Fibroblast of peridontal ligament (primary cell): ENCODE data around the gene RTP1.

Source experiments
- DNase-seq: peaks from one replicate; pipeline ENCODE4 v3.0.0-alpha.2; 2010; ENCODE audit errors: extremely low read depth

RTP1 gene

DNA sequence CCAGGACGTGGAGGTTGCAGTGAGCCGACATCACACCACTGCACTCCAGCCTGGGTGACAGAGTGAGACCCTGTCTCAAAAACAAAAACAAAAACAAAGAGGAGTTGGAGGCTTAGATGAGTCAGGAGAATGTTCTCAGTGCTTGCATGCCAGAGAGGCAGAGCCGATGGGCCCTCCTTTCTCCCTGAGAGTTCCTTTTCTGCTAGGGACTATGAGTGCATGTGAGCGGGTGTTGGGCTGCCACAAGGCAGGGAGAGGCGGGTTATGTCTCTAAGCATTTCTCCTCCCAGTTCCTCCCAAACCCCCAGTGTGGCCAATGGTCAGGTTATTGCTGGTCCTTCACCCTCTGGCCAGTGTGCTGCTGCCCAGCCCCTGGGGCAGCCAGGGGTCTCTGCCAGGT is 45.1 kb downstream of the RTP1 start:
- DNase-seq: no peak

- no peak for DNase-seq
These were observed 45.6 kb downstream of the RTP1 start for GRCh38 chr3:187242900-187243299.

DNA sequence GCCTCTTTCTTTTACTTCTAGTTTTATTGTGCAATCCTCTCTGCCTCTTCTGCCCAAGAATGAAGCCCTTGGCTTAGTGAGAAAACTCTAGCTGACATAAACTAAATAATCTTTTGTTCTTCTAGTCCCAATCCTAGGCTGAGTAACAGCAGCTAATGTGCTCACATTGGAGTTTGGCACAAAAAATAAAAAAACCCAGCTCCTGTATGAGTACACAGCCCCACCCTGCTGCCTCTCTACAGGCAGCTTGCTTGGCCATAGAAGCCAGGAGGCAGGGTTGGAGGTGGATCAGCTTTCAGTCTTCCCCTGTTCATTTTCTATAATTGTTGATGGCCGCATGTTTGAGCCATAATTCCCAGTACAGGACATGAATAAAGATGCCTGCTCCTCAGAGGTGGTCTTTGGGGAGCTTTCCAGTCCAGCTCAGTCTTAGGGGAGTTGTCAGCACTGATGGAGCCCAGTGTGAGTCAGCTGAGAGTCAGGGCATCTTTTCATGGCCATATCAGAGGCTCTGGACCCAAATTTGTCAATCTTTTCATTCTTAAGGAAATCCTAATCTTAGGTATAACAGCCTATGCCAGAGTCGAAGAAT is 46.7 kb downstream of the RTP1 start:
- peak; percentile 83 for DNase-seq

DNA sequence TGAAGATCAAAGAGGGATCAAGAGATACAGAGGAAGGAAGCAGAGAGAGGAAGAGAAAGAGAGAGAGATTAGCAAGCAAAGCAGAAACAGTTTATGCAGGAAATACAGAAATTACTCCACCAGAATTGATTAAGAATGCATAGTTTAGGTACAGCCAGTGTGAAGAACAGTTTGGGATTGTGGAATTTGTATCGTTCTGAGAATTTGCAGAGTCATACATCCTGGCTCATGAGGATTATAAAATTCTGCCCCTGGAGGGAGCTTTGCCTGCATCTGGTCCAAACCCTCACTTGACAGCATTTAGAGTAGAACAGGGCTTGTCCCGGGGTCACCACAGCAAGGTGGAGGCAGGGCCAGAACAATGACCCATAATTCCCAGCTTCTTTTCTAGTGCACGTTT is 50.1 kb downstream of the RTP1 start:
- DNase-seq: no peak
